ENCODE results near the gene NR1D1. TPM values are rescaled to one million over a fixed set of nuclear protein-coding genes. Genes with fewer than 3 reads are reported as not detected.
"Not testable (repeated sequence)": the region's sequence is repeated elsewhere in the genome, so short reads cannot be mapped to it uniquely, and the experiment has no call there.

The NR1D1 gene
- total RNA-seq (2014; rRNA removed; shearing (Covaris generic)): 2.3 and 5.5 TPM in 2 replicates

GRCh38 chr17:40100419-40100668, at the start of gene NR1D1:
NR1D1 (minus strand) TSS chr17:40100589; CDS start chr17:40100094, 495 bp downstream.
- DNase-seq (ENCODE audit: low read depth): no peak

DNA sequence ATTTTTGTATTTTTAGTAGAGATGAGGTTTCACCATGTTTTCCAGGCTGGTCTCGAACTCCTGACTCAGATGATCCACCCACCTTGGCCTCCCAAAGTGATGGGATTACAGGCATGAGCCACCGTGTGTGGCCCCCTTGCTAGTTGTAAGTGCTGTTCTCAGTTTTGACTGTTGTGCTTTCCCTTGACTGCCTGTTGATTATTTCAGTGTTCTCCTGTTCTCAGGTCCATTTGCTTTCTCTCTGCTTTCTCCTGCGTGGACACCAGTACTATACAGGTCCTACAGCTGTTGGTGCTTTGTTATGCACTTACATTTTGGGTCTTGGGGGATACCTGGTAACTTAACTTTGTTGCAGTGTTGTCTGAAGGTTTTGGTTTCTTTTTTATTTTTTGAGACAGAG, 48.1 kb upstream of the NR1D1 start:
- no peak for DNase-seq (ENCODE audit: low read depth)

DNA sequence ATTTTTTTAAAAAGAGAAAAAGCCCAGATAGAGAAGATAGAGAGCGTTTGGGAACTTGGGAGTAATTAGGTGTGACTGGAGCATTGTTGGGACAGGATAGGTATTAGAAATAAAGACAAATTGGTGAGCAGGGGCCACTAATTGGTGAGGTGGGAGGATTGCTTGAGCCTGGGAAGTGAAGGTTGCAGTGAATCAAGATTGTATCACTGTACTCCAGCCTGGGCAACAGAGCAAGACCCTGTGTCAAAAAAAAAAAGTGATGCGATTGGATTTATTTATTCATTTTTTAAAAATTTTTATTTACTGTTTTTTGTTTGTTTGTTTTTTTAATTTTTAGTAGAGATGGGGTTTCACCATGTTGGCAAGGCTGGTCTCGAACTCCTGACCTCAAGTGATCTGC, 45.1 kb upstream of the NR1D1 start:
- DNase-seq (ENCODE audit: low read depth): no peak

DNA sequence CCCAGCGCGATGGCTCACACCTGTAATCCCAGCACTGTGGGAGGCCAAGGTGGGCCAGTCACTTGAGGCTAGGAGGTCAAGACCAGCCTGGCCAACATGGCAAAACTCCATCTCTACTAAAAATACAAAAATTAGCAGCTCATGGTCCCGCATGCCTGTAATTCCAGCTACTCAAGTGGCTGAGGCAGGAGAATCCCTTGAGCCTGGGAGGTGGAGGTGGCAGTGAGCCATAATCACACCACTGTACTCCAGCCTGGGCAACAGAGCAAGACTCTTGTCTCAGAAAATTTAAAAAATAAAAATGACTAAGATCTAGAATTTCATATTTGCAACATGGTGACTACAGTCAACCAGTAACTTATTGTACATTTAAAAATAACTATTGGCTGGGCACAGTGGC, 42.8 kb upstream of the NR1D1 start:
- not testable (repeated sequence) for DNase-seq (ENCODE audit: low read depth)

GRCh38 chr17:40139566-40140058, 39.2 kb upstream of the NR1D1 start:
- DNase-seq (ENCODE audit: low read depth): no peak

- no peak for DNase-seq (ENCODE audit: low read depth)
These were observed 35.4 kb upstream of the NR1D1 start for GRCh38 chr17:40135817-40136216.

DNA sequence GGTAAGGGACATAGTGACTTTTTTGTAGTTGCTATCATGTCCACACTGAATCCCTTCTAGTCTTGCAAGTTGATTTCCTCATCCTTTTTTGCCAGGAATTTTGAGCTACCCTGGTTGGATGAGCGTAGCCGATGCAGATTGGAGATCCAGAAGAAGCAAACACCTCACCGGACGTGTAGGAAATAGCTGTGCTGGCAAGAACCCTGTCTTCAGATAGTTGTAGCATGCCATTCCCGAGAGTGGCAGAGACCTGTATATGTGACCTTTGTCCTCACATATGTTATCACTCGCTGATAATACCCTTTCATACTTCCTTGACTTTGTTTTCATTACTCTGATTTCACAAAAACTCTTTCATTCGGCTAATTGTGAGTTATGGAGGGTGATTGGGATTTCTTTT, 33.8 kb upstream of the NR1D1 start:
- DNase-seq (ENCODE audit: low read depth): no peak

GRCh38 chr17:40130352-40131042, 30.1 kb upstream of the NR1D1 start:
- no peak for DNase-seq (ENCODE audit: low read depth)

GRCh38 chr17:40129498-40129897, 29.1 kb upstream of the NR1D1 start:
- no peak for DNase-seq (ENCODE audit: low read depth)

- no peak for DNase-seq (ENCODE audit: low read depth)
These were observed 24.1 kb upstream of the NR1D1 start for GRCh38 chr17:40124279-40125141.

DNA sequence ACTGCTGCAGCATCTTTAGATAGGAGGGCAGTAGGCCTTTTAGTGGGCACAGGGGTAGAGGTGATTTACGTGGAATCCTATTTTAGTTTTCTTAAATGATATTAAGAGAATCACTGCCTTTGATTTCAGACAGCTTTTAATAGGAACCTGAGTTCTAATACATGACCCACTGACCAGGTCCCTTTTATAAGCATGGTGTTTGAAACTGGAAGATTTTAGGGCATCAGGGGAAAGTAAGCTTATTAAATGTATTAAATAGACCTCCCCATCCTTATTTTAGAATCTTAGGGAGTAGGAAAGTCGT, 23.4 kb upstream of the NR1D1 start:
- no peak for DNase-seq (ENCODE audit: low read depth)

- DNase-seq (ENCODE audit: low read depth): peak; percentile 35
These were observed 22.8 kb upstream of the NR1D1 start for GRCh38 chr17:40122999-40123810.

DNA sequence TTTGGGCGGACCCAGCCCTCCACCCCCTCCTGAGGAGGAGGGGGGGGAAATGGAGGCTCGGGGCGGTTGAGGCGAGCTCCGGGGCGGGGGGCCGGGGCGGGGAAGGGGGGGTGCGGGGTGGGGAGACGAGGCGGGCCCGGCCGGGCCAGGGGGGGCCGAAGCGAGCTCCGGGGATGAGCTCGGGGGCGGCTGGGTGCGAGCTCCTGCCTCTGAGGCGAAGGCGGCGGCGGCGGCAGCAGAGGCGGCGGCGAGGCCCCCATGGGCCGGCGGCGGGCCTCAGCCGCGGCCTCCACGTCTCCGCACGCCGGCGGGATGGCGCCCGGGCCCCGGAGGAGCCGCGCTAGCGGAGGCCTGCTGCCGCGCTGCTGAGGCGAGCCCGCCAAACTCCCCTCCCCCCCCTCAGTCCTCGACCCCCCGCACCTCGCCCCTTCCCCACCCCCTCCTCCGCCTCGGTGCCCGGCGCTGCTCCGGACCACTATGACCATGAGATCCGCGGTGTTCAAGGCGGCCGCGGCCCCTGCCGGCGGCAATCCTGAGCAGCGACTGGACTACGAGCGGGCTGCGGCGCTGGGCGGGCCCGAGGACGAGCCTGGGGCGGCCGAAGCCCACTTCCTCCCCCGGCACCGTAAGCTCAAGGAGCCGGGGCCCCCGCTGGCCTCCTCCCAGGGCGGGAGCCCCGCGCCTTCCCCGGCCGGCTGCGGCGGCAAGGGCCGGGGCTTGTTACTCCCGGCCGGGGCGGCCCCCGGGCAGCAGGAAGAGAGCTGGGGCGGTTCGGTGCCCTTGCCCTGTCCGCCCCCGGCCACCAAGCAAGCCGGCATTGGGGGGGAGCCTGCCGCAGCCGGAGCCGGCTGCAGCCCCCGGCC, 22.0 kb upstream of the NR1D1 start:
- peak; percentile 41 for DNase-seq (ENCODE audit: low read depth)

DNA sequence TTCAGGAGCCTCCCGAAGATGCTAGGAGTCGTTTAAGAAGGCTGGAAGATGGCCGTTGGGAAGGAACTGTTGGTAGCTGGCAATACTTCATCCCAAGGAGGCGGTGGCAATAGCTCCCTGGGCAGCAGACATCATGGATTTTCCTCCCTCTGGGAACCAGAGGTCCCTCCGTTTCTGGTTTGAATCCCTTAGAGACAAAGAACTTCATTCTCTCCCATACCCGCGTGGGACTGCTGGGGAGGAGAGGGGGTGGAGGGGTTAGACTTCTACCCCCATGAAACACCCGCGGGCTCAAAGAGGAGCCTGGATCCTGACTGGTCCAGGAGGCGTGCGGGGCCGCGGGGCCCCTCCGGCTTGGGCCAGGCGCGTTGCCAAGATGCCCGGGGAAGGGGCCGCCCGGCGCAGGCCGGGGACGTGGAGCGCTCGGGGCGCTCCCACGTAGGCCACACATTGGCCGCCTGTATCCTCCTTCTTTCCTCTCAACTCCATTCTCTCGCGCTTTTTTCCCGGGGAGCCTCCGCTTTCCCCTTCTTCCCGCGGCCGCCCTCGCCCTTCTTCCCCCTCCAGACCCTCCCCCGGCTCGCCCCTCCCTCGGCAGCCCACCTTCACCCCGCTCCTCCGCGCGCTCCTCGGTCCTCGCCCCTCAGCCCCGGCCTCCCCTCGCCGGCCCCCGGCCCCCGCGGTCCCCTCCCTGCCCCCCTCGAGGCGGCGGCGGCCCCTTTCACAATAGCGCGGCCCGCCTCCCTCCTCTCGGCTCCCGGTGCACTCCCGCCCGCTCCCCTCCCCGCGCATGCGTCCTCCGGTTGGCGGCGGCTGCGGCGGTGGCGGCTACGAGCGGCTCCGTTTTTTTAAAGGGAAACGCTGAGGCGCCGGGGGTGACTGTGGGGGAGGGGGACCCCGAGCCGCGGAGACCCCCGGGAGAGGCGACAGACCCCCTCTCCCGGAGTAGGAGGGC, 21.1 kb upstream of the NR1D1 start, which contains the start of gene MSL1:
TSS of gene MSL1 (plus strand) at position 791 of the 955 bp plus-strand sequence. CDS start 642 bp downstream, outside the sequence.
- peak; percentile 73 for DNase-seq (ENCODE audit: low read depth)

DNA sequence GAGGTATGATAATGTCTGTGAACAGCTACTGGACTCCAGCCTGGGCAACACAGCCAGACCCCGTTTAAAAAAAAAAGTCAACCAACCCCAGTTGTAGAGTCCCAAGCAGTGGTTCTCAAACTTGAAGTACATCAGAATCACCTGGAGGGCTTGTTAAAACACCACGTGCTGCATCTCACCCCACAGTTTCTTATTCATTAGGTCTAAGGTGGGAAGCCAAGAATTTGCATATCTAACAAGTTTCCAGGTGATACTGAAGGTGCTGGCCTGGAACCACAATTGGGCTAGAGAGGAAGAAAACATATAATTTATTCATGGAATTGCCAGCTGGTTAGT, 14.7 kb upstream of the NR1D1 start:
- no peak for DNase-seq (ENCODE audit: low read depth)

DNA sequence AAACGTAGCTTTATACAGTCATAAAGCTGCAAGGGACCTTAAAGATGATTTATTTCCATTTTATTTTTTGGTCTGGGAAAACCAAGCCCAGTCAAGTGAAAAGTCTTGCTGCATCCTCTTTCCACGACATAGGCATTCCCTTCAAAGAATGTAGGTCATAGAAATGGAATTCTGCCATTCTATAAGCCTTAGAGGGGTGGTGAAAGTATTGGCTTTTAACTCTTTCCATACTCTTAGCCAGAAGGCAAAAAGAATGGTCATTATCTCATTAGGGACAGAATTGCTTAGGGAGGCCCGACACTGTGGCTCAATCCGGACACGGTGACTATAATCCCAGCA, 13.5 kb upstream of the NR1D1 start:
- no peak for DNase-seq (ENCODE audit: low read depth)

DNA sequence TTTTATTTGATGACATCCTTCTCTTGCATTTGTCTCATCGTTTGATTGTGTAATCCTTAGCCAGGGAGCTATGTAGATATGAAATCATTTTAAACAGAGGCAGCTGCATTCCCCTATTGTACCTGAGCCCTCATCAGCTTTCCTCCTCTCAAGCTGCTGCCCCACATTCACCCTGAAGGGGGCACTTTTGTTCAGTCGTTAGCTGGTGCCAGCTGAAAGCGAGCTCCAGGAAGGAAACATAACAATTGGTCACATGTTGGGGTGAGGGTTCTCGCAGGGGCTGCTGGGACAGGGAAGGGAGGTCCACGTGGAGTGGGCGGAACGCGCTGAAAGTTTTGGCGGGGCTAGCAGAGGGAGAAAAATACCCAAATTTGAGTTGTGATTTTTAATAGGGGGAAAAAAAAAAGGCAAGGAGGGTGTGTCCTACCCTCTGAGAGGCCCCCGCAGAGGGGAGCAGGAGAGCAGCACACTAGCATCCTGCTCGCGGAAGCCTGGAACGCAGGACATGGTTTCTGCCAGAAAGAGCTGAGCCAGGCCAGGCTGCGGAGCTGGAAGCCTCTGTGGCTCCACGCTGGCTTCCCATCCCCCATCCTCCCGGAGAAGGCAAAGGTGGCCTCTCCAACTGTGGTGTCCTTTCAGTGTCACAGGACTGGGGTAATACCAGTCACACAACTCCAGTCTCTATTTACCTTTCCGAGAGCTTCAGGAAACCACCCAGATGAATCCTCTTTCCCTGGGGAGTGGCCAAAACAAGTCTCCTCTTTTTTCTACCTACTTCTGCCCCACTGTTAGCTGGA, 12.9 kb upstream of the NR1D1 start:
- peak; percentile 92 for DNase-seq (ENCODE audit: low read depth)

GRCh38 chr17:40112718-40113109, 12.3 kb upstream of the NR1D1 start:
- no peak for DNase-seq (ENCODE audit: low read depth)

DNA sequence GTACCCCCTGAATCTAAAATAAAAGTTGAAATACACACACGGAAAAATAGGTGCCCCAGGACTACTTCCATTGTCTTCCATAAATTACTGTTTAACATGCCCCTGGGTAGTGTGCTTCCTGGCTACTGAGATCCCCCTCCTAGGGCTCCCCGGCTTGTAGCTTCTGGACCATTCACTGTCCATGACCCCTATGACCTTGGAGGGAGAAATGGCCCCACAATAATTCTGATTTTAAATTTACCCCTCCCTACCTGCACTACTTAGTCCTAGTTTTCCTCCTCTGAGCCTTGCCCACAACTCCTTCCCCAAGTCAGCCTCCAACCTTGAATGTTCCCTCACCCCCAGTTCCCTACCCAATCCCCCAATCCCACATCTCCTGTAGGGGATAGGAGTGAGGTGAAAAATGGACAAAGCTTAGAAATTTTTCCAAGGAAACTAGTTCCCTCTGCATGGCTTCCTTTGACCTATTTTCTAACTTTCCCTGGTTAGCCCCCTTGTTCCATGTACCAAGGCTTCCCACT, 11.9 kb upstream of the NR1D1 start:
- DNase-seq (ENCODE audit: low read depth): no peak

Measured in RPMI7951 (cell line).